Panc1 (cell line): Measurements from ENCODE around the gene NDNF.

Experiments
- SIN3A ChIP-seq: IDR thresholded peaks from 2 replicates; pipeline ENCODE4 v1.6.1; 2012; ENCODE audit warnings: low read depth, mild to moderate bottlenecking, low read length, moderate library complexity, borderline replicate concordance; ENCODE audit not compliant: insufficient read depth
- TF ChIP-seq, protein P1 (sequence below): fragments of 450-650 bp; IDR thresholded peaks from 2 replicates; pipeline ENCODE4 v1.5.1; 2017; ENCODE audit warnings: mild to moderate bottlenecking

DNA sequence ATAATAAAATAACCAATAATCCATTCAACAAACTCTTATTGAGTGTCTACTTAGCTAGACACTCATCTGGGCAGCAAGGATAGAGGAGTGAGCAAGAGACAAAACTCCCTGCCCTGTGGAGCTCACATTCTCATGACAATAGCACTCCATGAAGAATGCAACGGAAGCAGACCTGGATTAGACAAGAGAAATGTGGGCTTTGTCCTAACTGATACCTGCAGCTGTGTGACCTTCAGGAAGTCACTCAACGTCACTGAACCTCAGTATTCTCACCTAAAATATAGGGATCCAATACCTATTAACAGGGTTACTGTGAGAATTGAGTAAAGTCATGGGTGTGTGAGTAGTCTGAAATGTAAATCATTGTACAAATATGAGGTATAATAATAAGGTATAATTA, 61.2 kb downstream of the NDNF start:
- TF ChIP-seq, protein P1, sequence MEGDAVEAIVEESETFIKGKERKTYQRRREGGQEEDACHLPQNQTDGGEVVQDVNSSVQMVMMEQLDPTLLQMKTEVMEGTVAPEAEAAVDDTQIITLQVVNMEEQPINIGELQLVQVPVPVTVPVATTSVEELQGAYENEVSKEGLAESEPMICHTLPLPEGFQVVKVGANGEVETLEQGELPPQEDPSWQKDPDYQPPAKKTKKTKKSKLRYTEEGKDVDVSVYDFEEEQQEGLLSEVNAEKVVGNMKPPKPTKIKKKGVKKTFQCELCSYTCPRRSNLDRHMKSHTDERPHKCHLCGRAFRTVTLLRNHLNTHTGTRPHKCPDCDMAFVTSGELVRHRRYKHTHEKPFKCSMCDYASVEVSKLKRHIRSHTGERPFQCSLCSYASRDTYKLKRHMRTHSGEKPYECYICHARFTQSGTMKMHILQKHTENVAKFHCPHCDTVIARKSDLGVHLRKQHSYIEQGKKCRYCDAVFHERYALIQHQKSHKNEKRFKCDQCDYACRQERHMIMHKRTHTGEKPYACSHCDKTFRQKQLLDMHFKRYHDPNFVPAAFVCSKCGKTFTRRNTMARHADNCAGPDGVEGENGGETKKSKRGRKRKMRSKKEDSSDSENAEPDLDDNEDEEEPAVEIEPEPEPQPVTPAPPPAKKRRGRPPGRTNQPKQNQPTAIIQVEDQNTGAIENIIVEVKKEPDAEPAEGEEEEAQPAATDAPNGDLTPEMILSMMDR = no peak
- no peak for TF ChIP-seq SIN3A
